NCI-H128 (cell line): Measurements from ENCODE around the gene ZNF385B.

ENCODE experiments used
- DNase-seq: peaks from one replicate; lab custom pipeline; 2025; ENCODE audit not compliant: unreplicated experiment; lab: John Stamatoyannopoulos, UW

Gene ZNF385B

GRCh38 chr2:179454443-179455171 lies 406.8 kb downstream of the ZNF385B start:
- DNase-seq: no peak

DNA sequence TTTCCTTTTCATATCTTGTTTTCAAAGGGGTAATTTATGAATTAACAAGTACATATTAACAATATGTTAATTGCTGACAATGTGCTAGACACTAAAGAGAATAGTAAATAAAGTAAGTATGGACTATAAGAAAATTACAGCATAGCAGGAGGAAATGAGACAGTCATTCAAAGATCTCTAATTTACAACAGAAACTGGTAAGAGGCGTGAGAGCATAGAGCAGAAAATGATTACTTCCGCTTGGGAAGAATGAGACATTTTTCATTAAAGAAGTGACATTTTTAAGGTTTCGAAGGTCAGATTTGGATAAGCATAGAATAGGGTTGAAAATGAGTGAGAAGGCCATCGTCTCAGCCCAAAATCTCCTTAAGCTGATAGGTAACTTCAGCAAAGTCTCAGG lies 412.4 kb downstream of the ZNF385B start:
- no peak for DNase-seq

- no peak for DNase-seq
Measured at GRCh38 chr2:179447839-179448447, 413.5 kb downstream of the ZNF385B start.

GRCh38 chr2:179447421-179447820 lies 414.0 kb downstream of the ZNF385B start:
- no peak for DNase-seq

GRCh38 chr2:179446476-179447141 lies 414.8 kb downstream of the ZNF385B start:
- DNase-seq: no peak

DNA sequence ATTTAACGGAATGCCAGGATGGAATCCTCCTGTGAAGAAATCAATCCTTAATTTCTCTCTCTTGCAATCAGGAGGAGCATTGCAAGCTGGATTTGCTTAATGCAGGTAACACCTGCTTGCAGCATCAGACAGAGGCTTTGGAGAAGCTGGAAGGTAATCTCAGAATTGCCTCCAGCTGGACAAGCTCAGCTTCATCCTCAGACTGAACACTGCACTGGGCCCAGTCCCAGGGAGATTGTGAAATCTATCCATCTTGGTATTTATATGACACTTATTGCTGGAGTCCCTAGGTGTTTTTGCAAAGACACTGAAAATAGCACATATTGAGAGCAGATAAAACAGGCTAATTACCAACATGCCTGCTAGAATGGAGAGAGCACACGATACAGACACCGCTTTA lies 417.4 kb downstream of the ZNF385B start:
- no peak for DNase-seq

- no peak for DNase-seq
Measured at GRCh38 chr2:179443180-179443579, 418.2 kb downstream of the ZNF385B start.

- DNase-seq: no peak
Measured at GRCh38 chr2:179442206-179442605, 419.2 kb downstream of the ZNF385B start.

DNA sequence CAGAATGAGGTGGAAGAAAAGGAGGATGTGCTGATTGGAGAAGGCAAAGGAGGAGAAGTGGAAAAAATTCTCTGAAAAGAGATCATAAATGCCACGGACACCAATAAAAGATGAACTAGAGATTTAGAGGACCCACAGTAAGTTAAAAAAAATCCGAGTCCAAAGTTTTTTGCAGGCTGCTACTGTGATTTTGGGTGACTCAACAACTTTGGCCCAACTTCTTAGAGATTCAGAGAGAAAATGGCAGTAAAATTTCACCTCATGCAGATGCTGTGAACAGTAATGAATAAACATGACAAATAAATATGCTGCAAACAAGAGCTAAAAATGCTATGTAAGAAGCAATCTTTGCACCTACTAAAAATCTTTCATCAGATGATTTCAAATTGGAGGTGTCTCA lies 419.9 kb downstream of the ZNF385B start:
- no peak for DNase-seq

GRCh38 chr2:179440642-179441251 lies 420.7 kb downstream of the ZNF385B start:
- no peak for DNase-seq

DNA sequence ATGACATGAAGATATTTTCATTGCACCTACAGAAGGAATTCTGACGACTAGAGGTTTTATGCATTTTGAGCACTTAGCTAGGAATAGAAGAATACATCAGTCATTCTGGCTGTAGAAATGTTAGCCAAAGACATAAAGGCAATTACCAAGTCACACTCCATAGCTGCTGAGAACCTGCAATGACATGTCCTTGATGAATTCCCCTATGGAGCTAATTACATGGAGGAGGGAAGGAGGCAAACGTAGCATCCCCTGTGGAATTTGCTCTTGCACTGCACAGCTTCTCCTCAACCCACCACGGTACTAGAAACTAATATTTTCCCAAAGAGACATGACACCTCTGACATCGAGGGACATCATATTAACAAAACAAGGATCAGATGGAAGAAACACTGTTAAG lies 422.8 kb downstream of the ZNF385B start:
- DNase-seq: no peak

DNA sequence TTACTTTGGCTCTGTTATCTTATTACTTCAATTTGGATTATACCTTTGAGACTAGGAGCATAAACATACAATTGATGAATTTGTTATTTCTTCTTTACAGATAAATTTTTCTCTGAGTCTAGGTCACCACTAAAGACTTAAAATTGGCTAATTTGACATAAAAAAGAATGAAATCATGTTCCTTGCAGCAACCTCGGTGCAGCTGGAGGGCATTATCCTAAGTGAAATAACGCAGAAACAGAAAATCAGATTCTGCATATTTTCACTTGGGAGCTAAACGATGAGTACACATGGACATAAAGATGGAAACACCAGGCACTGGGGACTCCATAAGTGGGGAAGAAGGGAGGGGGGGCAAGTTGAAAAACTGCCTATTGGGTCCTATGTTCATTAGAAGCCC lies 424.0 kb downstream of the ZNF385B start:
- no peak for DNase-seq

GRCh38 chr2:179435566-179435965 lies 425.8 kb downstream of the ZNF385B start:
- no peak for DNase-seq

- no peak for DNase-seq
Measured at GRCh38 chr2:179435000-179435399, 426.4 kb downstream of the ZNF385B start.

- no peak for DNase-seq
Measured at GRCh38 chr2:179434357-179434756, 427.1 kb downstream of the ZNF385B start.

- no peak for DNase-seq
Measured at GRCh38 chr2:179432751-179433150, 428.7 kb downstream of the ZNF385B start.

GRCh38 chr2:179429597-179429996 lies 431.8 kb downstream of the ZNF385B start:
- no peak for DNase-seq

- DNase-seq: no peak
Measured at GRCh38 chr2:179429060-179429471, 432.3 kb downstream of the ZNF385B start.

- no peak for DNase-seq
Measured at GRCh38 chr2:179428649-179429048, 432.8 kb downstream of the ZNF385B start.

DNA sequence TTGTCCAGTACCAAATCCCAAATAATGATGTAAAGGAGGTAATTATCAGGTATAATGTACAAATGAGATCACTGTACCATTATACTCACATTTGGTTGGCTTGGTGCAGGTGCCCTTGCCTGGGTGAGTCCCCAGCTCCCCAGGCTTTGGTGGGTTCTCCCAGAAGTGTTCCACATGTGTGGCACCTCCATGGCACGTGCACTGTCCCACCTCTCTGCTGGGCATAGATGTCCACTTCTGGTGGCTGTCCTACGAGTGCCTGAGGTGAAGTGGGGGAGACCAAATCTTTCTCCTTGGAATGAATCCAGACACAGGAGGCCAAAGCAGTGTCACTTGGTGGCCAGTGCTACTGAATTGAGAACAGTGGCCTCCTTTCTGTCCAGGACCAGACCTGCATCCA lies 434.3 kb downstream of the ZNF385B start:
- no peak for DNase-seq

DNA sequence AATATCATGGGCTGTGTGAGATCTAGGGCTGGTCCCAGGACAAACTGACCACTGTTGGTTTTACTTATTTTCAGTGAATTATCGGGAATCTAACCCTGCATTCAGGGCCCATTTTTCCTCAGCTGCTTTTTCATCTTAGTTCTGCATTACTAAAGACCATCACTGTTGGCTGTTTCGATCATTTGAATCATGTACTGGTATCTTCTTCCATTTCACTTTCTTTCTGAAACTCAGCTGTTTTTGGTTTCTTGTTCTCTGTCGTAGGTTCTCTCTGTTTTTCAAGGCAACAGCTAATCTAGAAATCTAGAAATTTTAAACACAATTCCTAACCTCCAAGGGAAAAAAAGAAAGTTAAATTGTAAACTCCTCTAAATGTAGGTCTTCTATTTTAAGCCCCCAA lies 436.8 kb downstream of the ZNF385B start:
- no peak for DNase-seq
